ENCODE data around the gene CMAS.

GRCh38 chr12:22014783-22015144, 31.3 kb upstream of the CMAS start:
- no peak for TF ChIP-seq EZH2 (IDR thresholded peaks at IDR 0.05; ENCODE audit: insufficient read depth, low read length)
- TF ChIP-seq CTCF (IDR thresholded peaks at IDR 0.05; ENCODE audit: insufficient read depth, low read depth, low read length) = no peak

All from astrocyte (in vitro differentiated cells and primary cell).